ENCODE data around the gene TEDC2. TPM values are rescaled to one million over a fixed set of nuclear protein-coding genes. Genes with fewer than 3 reads are reported as not detected.
"Not testable (repeated sequence)": the region's sequence is repeated elsewhere in the genome, so short reads cannot be mapped to it uniquely, and the experiment has no call there.

The TEDC2 gene
- total and polyA plus RNA-seq, 3 donors from 2014 or later, result 7.7 to 19.4 (median 18.0) TPM

DNA sequence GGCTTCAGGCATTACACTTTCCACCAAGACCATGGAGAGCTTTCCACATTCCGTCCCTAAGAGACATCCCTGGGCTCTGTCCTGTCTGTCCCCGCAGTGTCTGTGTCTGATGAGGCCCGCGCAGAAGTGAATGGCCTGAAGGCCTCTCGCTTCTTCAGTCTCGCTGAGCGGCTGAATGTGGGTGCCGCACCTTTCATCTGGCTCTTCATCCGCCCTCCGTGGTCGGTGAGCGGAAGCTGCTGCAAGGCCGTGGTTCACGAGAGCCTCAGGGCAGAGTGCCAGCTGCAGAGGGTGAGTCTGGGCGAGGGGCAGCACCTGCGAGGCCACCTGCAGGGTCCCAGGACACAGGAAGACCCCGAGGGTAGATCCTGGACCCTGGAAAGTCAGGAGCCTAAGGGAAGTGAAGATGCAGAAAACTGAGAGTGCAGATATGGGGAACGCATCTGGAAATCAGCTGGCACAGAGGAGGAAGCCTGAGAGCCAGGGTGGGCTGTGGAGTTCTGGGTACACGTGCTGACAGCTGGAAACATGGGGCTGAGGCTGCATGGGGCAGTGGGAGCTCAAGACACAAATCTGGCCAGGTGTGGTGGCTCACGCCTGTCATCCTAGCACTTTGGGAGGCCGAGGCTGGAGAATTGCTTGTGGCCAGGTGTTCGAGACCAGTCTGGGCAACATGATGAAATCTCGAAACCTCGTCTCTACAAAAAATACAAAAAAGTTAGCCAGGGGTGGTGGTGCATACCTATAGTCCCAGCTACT lies 22.7 kb upstream of the TEDC2 start:
- H3K4me1 ChIP-seq, result no peaks in the 10 kb centered on the region

DNA sequence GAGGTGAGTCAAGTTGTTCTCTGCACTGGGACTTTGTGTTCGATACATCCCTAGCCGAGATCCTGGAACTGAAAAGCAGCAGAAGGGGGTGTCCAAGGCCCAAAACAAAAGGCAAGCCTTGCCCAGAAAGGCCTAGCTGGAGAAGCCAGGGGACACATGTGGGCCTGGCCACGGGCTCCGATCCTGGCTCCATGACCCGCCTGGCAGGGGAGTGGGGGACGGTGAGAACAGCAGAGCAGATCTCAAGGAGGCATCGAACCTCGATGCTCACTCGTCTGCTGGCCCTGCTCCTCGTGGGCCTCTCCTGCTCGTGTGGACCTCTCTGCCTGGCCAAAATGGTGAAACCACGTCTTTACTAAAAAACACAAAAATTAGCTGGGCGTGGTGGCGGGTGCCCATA lies 21.8 kb upstream of the TEDC2 start:
- 82 to 93% methylated on average over 12 to 14 of the region's 14 CpGs for WGBS, 2 donors
- no peak overlapping the region for H3K27ac ChIP-seq
- TF ChIP-seq, protein P1, sequence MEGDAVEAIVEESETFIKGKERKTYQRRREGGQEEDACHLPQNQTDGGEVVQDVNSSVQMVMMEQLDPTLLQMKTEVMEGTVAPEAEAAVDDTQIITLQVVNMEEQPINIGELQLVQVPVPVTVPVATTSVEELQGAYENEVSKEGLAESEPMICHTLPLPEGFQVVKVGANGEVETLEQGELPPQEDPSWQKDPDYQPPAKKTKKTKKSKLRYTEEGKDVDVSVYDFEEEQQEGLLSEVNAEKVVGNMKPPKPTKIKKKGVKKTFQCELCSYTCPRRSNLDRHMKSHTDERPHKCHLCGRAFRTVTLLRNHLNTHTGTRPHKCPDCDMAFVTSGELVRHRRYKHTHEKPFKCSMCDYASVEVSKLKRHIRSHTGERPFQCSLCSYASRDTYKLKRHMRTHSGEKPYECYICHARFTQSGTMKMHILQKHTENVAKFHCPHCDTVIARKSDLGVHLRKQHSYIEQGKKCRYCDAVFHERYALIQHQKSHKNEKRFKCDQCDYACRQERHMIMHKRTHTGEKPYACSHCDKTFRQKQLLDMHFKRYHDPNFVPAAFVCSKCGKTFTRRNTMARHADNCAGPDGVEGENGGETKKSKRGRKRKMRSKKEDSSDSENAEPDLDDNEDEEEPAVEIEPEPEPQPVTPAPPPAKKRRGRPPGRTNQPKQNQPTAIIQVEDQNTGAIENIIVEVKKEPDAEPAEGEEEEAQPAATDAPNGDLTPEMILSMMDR (IDR thresholded peaks at IDR 0.05), result no peak
- no peak for TF ChIP-seq POLR2A (IDR thresholded peaks at IDR 0.05)
- no peak for DNase-seq
- no peaks in the 10 kb centered on the region for H3K4me1 ChIP-seq
- H3K27me3 ChIP-seq, result no peaks in the 10 kb centered on the region
- H3K9me3 ChIP-seq, result no peaks in the 10 kb centered on the region
- no peak overlapping the region for H3K4me3 ChIP-seq
- intact Hi-C loops (cut with DNase I; ENCODE audit: low total_unique reads), result no loop called here
- H3K36me3 ChIP-seq (ENCODE audit: low read depth, missing control alignments), result no peaks in the 10 kb centered on the region

More for the DNA sequence above, 22.7 kb upstream of the TEDC2 start:
- intact Hi-C loops (cut with DNase I; ENCODE audit: low total_unique reads), result no loop called here
- no peak for DNase-seq
- H3K27ac ChIP-seq, result no peak overlapping the region
- H3K9me3 ChIP-seq, result no peaks in the 10 kb centered on the region
- 95 to 98% methylated on average over 12 to 24 of the region's 24 CpGs for WGBS, 2 donors
- no peaks in the 10 kb centered on the region for H3K27me3 ChIP-seq
- no peak for TF ChIP-seq POLR2A (IDR thresholded peaks at IDR 0.05)
- TF ChIP-seq, protein P1 (IDR thresholded peaks at IDR 0.05), result no peak
- no peak overlapping the region for H3K4me3 ChIP-seq
- H3K36me3 ChIP-seq (ENCODE audit: low read depth, missing control alignments), result no peaks in the 10 kb centered on the region

DNA sequence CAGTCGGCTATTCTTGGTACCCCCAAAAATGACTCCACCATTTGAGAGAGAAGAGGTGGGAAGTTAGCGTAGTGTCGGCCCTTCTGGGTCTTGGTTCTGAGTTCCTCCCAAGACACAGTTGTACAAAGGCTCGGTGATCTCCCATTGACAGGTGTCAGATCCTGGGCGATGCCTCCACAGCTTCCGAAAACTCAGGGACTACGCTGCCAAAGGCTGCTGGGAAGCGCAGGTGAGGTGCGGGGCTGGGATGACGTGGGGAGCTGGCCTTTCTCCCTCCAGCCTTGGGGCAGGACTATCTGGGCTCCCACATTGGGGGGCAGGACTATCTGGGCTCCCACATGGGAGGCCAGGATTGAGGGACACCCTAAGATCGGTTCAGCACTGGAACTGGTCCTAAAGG lies 20.3 kb upstream of the TEDC2 start:
- H3K9me3 ChIP-seq, result no peaks in the 10 kb centered on the region
- H3K4me1 ChIP-seq, result no peaks in the 10 kb centered on the region
- H3K36me3 ChIP-seq (ENCODE audit: low read depth, missing control alignments), result no peaks in the 10 kb centered on the region
- intact Hi-C loops (cut with DNase I; ENCODE audit: low total_unique reads), result no loop called here
- 94 to 96% methylated on average over 8 to 11 of the region's 11 CpGs for WGBS, 2 donors
- H3K27me3 ChIP-seq, result no peaks in the 10 kb centered on the region
- no peak overlapping the region for H3K27ac ChIP-seq
- no peak for TF ChIP-seq POLR2A (IDR thresholded peaks at IDR 0.05)
- TF ChIP-seq, protein P1 (IDR thresholded peaks at IDR 0.05), result no peak
- DNase-seq, result no peak
- H3K4me3 ChIP-seq, result no peak overlapping the region

DNA sequence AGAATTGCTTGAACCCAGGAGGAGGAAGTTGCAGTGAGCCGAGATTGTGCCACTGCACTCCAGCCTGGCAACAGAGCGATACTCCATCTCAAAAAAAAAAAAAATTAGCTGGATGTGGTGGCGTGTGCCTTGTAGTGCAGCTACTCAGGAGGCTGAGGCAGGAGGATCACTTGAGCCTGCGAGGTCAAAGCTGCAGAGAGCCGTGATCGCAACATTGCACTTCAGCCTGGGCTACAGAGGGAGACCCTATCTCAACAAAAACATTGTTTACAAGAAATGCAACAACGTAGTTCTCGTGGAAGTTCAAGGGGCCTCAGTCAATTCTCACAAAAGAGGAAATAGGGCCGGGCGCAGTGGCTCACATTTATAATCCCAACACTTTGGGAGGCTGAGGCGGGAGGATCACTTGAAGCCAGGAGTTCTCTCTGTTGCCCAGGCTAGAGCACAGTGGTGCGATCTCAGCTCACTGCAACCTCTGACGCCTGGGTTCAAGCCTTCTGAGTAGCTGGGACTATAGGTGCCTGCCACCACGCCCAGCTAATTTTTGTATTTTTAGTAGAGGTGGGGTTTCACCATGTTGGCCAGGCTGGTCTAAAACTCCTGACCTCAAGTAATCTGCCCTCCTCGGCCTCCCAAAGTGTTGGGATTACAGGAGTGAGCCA lies 18.6 kb upstream of the TEDC2 start:
- 80 to 86% methylated on average over 14 to 15 of the region's 15 CpGs for WGBS, 2 donors
- DNase-seq; intact Hi-C loops (cut with DNase I; ENCODE audit: low total_unique reads); H3K4me1 ChIP-seq; H3K9me3 ChIP-seq; H3K27ac ChIP-seq; H3K4me3 ChIP-seq; H3K27me3 ChIP-seq; H3K36me3 ChIP-seq (ENCODE audit: low read depth, missing control alignments): not testable (repeated sequence)

DNA sequence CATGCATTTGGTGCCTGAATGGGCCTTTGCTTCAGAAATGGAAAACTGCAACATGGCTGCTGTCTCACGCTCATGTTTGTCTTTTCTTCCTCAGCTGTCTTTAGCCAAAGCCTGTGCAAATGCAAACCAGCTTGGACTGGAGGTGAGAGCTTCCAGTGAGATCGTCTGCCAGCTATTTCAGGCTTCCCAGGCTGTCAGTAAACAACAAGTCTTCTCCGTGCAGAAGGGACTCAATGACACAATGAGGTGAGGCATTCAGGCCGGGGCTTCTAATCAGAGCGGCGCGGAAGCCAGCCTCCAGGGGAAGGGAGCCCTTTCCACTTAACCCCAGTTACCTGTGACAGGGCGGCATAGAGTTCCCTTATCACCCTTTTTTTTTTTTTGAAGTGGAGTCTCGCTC lies 16.4 kb upstream of the TEDC2 start:
- Histone ChIP-seq H3K9me3 (no peaks in the 10 kb centered on the region), H3K36me3 (ENCODE audit: low read depth, missing control alignments) (no peaks in the 10 kb centered on the region), H3K4me1 (no peaks in the 10 kb centered on the region), H3K27ac (no peak overlapping the region), H3K27me3 (no peaks in the 10 kb centered on the region), H3K4me3 (no peak overlapping the region)
- WGBS, 2 donors, result 91 to 95% methylated on average over 9 of the region's 9 CpGs
- no peak for TF ChIP-seq POLR2A (IDR thresholded peaks at IDR 0.05)
- TF ChIP-seq, protein P1 (IDR thresholded peaks at IDR 0.05), result no peak
- no peak for DNase-seq
- intact Hi-C loops (cut with DNase I; ENCODE audit: low total_unique reads), result no loop called here

All from testis (tissue), 3 donors.